Sigmoid colon (tissue), 4 donors: ENCODE measurements around the gene TBC1D22A.

Experiments used
- EP300 ChIP-seq, 4 donors: sonication (generic); formaldehyde crosslinking; IDR thresholded peaks; one replicate each; pipeline ENCODE4 v1.6.1; 2017; ENCODE audit warnings: antibody characterized with exemption in 4 of 4
- POLR2A ChIP-seq, 2 donors: fragments of 450-650 bp; IDR thresholded peaks; one replicate each; pipeline ENCODE4 v1.6.1; 2016; ENCODE audit warnings: antibody characterized with exemption in 2 of 2, mild to moderate bottlenecking in 2 of 2, moderate library complexity in 2 of 2
- POLR2AphosphoS5 ChIP-seq, 4 donors: sonication (generic); formaldehyde crosslinking; IDR thresholded peaks; one replicate each; pipeline ENCODE4 v1.6.1; 2017; ENCODE audit warnings: antibody characterized with exemption in 4 of 4
- TF ChIP-seq, protein P1 (sequence below), 4 experiments: fragments of 450-650 bp in 3 of 4; fragments of 200-600 bp in 1 of 4; IDR thresholded peaks; one replicate each; pipeline ENCODE4 v1.5.1; 2016 to 2019; ENCODE audit warnings: antibody characterized with exemption in 4 of 4, mild to moderate bottlenecking in 3 of 4, moderate library complexity in 2 of 4

GRCh38 chr22:47152938-47153337, 390.5 kb downstream of the TBC1D22A start:
- TF ChIP-seq, protein P1, sequence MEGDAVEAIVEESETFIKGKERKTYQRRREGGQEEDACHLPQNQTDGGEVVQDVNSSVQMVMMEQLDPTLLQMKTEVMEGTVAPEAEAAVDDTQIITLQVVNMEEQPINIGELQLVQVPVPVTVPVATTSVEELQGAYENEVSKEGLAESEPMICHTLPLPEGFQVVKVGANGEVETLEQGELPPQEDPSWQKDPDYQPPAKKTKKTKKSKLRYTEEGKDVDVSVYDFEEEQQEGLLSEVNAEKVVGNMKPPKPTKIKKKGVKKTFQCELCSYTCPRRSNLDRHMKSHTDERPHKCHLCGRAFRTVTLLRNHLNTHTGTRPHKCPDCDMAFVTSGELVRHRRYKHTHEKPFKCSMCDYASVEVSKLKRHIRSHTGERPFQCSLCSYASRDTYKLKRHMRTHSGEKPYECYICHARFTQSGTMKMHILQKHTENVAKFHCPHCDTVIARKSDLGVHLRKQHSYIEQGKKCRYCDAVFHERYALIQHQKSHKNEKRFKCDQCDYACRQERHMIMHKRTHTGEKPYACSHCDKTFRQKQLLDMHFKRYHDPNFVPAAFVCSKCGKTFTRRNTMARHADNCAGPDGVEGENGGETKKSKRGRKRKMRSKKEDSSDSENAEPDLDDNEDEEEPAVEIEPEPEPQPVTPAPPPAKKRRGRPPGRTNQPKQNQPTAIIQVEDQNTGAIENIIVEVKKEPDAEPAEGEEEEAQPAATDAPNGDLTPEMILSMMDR (IDR thresholded peaks at IDR 0.05) = no peak
- TF ChIP-seq EP300 (IDR thresholded peaks at IDR 0.05) = no peak
- no peak for TF ChIP-seq POLR2AphosphoS5 (IDR thresholded peaks at IDR 0.05)
- no peak for TF ChIP-seq POLR2A (IDR thresholded peaks at IDR 0.05)
